ENCODE measurements around the gene IL4. TPM values are rescaled to one million over a fixed set of nuclear protein-coding genes. Genes with fewer than 3 reads are reported as not detected.

The IL4 gene
- polyA plus RNA-seq, 3 donors = not detected

DNA sequence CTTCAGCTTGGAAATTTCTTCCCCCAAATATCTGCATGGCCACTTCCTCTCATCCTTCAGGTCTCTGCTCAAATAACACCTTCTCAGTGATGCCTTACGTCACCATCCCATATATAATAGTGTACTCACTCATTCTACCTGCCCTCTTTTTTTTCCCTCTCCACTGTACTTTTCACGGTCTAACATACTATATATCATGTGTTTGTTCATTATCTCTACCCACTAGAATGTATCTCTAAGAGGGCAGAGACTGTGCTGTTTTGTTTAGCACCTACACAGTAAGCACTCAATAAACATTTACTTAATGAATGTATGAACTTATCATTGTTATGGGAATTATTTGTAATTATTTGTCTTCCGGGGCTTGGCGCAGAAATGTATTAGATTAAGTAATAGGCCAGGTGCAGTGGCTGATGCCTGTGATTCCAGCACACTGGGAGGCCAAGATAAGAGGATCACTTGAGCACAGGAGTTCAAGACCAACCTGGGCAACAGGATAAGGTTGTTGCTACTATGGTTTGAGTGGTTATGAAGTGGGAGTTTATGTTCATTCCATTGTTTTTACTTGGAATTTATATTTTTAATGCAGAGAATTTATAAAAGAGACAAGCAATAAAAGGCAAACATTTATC lies 21.8 kb upstream of the IL4 start:
- Histone ChIP-seq H3K27me3 (ENCODE audit: control insufficient read depth in 2 of 2, insufficient read depth in 2 of 2, low read length in 2 of 2) (peaks cover 28 to 44% of the 10 kb centered on the region in 2 donors), H3K27ac (ENCODE audit: low read depth in 1 of 2, low read length in 2 of 2) (no peak overlapping the region), H3K9ac (ENCODE audit: insufficient read depth, low read length, poor library complexity, severe bottlenecking) (no peak overlapping the region), H3K4me1 (ENCODE audit: control insufficient read depth in 1 of 2, insufficient read depth in 2 of 2, low read length in 2 of 2) (peaks cover 7 to 12% of the 10 kb centered on the region in 2 donors), H3K4me3 (replicated peaks in 1 of 3; ENCODE audit: low read depth in 2 of 3, low read length in 3 of 3) (no peak overlapping the region), H3K9me3 (replicated peaks in 1 of 2; ENCODE audit: control insufficient read depth in 1 of 2, insufficient read depth in 1 of 2, low read length in 2 of 2) (peaks cover 2 to 15% of the 10 kb centered on the region in 2 donors), H3K36me3 (replicated peaks in 1 of 2; ENCODE audit: control insufficient read depth in 1 of 2, insufficient read depth in 2 of 2, low read length in 2 of 2) (no peaks in the 10 kb centered on the region), H3K4me2 (replicated peaks; ENCODE audit: extremely low read depth, low read length, poor library complexity, severe bottlenecking) (no peak overlapping the region), H4K20me1 (ENCODE audit: insufficient read depth, low read length) (no peaks in the 10 kb centered on the region), H3K79me2 (ENCODE audit: insufficient read depth, low read length) (no peaks in the 10 kb centered on the region), H2AFZ (ENCODE audit: insufficient read depth, low read depth, low read length, poor library complexity, severe bottlenecking) (no peak overlapping the region)
- Mint-ChIP-seq H3K4me1 (peaks cover 10% of the 10 kb centered on the region), H3K36me3 (peaks cover 2 to 4% of the 10 kb centered on the region in 2 donors), H3K27me3 (ENCODE audit: low read depth in 3 of 3) (peaks cover 43 to 53% (median 43%) of the 10 kb centered on the region in 3 donors), H3K9me3 (peaks cover 3 to 23% (median 17%) of the 10 kb centered on the region in 7 donors), H3K4me3 (peak overlapping the region in 1 of 2 donors; percentile 39), H3K27ac (no peak overlapping the region)
- TF ChIP-seq, protein P1, sequence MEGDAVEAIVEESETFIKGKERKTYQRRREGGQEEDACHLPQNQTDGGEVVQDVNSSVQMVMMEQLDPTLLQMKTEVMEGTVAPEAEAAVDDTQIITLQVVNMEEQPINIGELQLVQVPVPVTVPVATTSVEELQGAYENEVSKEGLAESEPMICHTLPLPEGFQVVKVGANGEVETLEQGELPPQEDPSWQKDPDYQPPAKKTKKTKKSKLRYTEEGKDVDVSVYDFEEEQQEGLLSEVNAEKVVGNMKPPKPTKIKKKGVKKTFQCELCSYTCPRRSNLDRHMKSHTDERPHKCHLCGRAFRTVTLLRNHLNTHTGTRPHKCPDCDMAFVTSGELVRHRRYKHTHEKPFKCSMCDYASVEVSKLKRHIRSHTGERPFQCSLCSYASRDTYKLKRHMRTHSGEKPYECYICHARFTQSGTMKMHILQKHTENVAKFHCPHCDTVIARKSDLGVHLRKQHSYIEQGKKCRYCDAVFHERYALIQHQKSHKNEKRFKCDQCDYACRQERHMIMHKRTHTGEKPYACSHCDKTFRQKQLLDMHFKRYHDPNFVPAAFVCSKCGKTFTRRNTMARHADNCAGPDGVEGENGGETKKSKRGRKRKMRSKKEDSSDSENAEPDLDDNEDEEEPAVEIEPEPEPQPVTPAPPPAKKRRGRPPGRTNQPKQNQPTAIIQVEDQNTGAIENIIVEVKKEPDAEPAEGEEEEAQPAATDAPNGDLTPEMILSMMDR (IDR thresholded peaks at IDR 0.05) = no peak
- 92% methylated on average over 2 of the region's 4 CpGs for WGBS (ENCODE audit: insufficient coverage)
- DNase-seq = no peak
- intact Hi-C loops (cut with micrococcal nuclease) = no loop called here

DNA sequence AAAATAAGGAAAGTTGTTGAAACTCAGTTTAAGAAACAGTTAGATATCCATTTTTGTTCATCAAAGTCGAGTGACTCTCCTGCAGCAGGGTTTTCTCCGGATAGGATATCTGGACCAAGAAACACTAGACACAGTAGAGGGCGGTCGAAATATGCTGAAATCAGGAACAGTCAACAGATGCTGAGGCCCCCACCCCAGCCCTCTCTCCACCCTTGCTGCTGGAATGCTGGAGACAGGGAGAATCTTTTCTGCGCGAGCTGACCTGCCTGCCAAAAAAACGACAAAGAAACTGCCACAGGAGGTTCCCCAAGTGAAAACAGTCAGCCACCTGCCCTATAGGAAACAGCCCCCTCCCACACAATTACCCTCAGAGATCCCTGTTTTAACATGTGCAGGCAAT lies 20.1 kb upstream of the IL4 start:
- H4K20me1 ChIP-seq (ENCODE audit: insufficient read depth, low read length) = no peaks in the 10 kb centered on the region
- peaks cover 2 to 4% of the 10 kb centered on the region in 2 donors for H3K36me3 Mint-ChIP-seq
- H3K4me1 ChIP-seq (ENCODE audit: control insufficient read depth in 1 of 2, insufficient read depth in 2 of 2, low read length in 2 of 2) = peaks cover 7 to 12% of the 10 kb centered on the region in 2 donors
- no peak overlapping the region for H3K4me2 ChIP-seq (replicated peaks; ENCODE audit: extremely low read depth, low read length, poor library complexity, severe bottlenecking)
- peaks cover 0 to 15% of the 10 kb centered on the region in 2 donors for H3K9me3 ChIP-seq (replicated peaks in 1 of 2; ENCODE audit: control insufficient read depth in 1 of 2, insufficient read depth in 1 of 2, low read length in 2 of 2)
- peaks cover 10% of the 10 kb centered on the region for H3K4me1 Mint-ChIP-seq
- peaks cover 49 to 59% (median 51%) of the 10 kb centered on the region in 3 donors for H3K27me3 Mint-ChIP-seq (ENCODE audit: low read depth in 3 of 3)
- 45% methylated on average over 3 of the region's 7 CpGs for WGBS (ENCODE audit: insufficient coverage)
- no peak overlapping the region for H3K9ac ChIP-seq (ENCODE audit: insufficient read depth, low read length, poor library complexity, severe bottlenecking)
- no peak overlapping the region for H3K27ac ChIP-seq (ENCODE audit: low read depth in 1 of 2, low read length in 2 of 2)
- H3K4me3 ChIP-seq (replicated peaks in 1 of 3; ENCODE audit: low read depth in 2 of 3, low read length in 3 of 3) = no peak overlapping the region
- peaks cover 0 to 11% (median 7%) of the 10 kb centered on the region in 7 donors for H3K9me3 Mint-ChIP-seq
- peak overlapping the region; percentile 25 to 32 for H3K4me3 Mint-ChIP-seq
- no peaks in the 10 kb centered on the region for H3K79me2 ChIP-seq (ENCODE audit: insufficient read depth, low read length)
- no peak overlapping the region for H3K27ac Mint-ChIP-seq
- intact Hi-C loops (cut with micrococcal nuclease) = no loop called here
- no peak overlapping the region for H2AFZ ChIP-seq (ENCODE audit: insufficient read depth, low read depth, low read length, poor library complexity, severe bottlenecking)
- no peak for DNase-seq
- H3K27me3 ChIP-seq (ENCODE audit: control insufficient read depth in 2 of 2, insufficient read depth in 2 of 2, low read length in 2 of 2) = peaks cover 28 to 49% of the 10 kb centered on the region in 2 donors
- no peaks in the 10 kb centered on the region for H3K36me3 ChIP-seq (replicated peaks in 1 of 2; ENCODE audit: control insufficient read depth in 1 of 2, insufficient read depth in 2 of 2, low read length in 2 of 2)
- TF ChIP-seq, protein P1 (IDR thresholded peaks at IDR 0.05) = no peak
